Esophagus squamous epithelium (tissue), 4 donors: Measurements from ENCODE around the gene INPP4B.

Experiments used
- POLR2A ChIP-seq, 4 donors: fragments of 450-650 bp; IDR thresholded peaks; one replicate each; pipeline ENCODE4 v1.6.1; 2017; ENCODE audit warnings: antibody characterized with exemption in 4 of 4, mild to moderate bottlenecking in 4 of 4, moderate library complexity in 3 of 4
- TF ChIP-seq, protein P1 (sequence below), 6 experiments: fragments of 450-650 bp in 4 of 6; fragments of 200-600 bp in 2 of 6; sonication (generic) in 2 of 6; IDR thresholded peaks; one replicate each; pipeline ENCODE4 v1.5.1; 2016 to 2019; ENCODE audit warnings: antibody characterized with exemption in 6 of 6, mild to moderate bottlenecking in 4 of 6, moderate library complexity in 4 of 6

DNA sequence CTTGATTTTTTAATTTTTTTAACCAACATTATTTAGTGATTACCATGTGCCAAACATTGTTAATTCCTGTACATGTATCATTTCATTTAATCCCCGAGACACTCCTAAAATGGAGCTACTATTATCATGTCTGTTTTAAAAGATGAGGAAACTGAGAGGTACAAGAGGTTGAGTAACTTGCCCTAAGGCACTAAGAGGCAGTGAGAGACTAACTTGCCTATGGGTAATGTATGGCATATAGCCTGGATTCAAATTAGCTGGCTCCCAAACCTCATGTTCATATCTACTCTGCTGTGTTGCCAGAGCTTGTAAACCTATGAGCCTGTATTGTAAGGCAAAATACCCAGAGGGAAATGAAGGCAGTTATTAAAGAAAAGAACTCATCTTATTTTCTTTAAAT lies 766.1 kb downstream of the INPP4B start:
- TF ChIP-seq, protein P1, sequence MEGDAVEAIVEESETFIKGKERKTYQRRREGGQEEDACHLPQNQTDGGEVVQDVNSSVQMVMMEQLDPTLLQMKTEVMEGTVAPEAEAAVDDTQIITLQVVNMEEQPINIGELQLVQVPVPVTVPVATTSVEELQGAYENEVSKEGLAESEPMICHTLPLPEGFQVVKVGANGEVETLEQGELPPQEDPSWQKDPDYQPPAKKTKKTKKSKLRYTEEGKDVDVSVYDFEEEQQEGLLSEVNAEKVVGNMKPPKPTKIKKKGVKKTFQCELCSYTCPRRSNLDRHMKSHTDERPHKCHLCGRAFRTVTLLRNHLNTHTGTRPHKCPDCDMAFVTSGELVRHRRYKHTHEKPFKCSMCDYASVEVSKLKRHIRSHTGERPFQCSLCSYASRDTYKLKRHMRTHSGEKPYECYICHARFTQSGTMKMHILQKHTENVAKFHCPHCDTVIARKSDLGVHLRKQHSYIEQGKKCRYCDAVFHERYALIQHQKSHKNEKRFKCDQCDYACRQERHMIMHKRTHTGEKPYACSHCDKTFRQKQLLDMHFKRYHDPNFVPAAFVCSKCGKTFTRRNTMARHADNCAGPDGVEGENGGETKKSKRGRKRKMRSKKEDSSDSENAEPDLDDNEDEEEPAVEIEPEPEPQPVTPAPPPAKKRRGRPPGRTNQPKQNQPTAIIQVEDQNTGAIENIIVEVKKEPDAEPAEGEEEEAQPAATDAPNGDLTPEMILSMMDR (IDR thresholded peaks at IDR 0.05) = no peak
- TF ChIP-seq POLR2A (IDR thresholded peaks at IDR 0.05) = no peak
